Cardiac septum (tissue), 1 donor: ENCODE measurements around the gene UBXN11. TPM values are rescaled to one million over a fixed set of nuclear protein-coding genes. Genes with fewer than 3 reads are reported as not detected.
"Not testable (repeated sequence)": the region's sequence is repeated elsewhere in the genome, so short reads cannot be mapped to it uniquely, and the experiment has no call there.

Experiments
- DNase-seq: peaks from one replicate; pipeline ENCODE4 v3.0.0-alpha.2; 2020; ENCODE audit warnings: low spot score
- intact Hi-C: fragments of 100-400 bp; cut with DNase I; formaldehyde crosslinking; loops from one replicate; pipeline ENCODE4 v1.14.0; 2022
- total RNA-seq: library from RNA; stranded (reverse); fragmentation: NEBNext Ultra II Directional; extraction: Animal tissue kit (Norgen Biotek cat#: 25700); gene quantifications from one replicate; pipeline ENCODE4 v1.2.1, GENCODE V29; 2021
- donor health status: DM: no; HTN: no; CAD: no.

UBXN11 gene
- total RNA-seq, 1 donor from 2014 or later: 8.3 TPM

- intact Hi-C loops: no loop called here
- no peak for DNase-seq
Measured at GRCh38 chr1:26337625-26338024, 31.2 kb upstream of the UBXN11 start.

DNA sequence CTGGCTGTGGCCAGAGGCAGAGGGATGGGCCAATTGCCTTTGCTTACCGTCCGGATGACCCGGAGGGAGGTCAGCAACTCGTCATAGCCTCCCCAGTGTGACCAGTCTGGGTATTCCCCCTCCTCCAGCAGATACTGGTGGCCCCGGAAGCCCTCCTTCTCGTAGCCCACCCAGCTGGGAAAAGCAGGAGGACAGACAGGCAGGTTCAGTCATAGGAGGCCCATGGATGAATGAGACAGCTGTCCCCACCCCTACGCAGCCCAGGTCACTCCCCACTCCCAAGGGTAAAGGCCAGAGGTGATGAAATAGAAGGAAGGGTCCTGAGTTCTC is 30.7 kb upstream of the UBXN11 start:
- no peak for DNase-seq
- intact Hi-C loops: no loop called here

GRCh38 chr1:26336477-26337205 is 30.2 kb upstream of the UBXN11 start:
- intact Hi-C loops: no loop called here
- DNase-seq: peak; percentile 92

DNA sequence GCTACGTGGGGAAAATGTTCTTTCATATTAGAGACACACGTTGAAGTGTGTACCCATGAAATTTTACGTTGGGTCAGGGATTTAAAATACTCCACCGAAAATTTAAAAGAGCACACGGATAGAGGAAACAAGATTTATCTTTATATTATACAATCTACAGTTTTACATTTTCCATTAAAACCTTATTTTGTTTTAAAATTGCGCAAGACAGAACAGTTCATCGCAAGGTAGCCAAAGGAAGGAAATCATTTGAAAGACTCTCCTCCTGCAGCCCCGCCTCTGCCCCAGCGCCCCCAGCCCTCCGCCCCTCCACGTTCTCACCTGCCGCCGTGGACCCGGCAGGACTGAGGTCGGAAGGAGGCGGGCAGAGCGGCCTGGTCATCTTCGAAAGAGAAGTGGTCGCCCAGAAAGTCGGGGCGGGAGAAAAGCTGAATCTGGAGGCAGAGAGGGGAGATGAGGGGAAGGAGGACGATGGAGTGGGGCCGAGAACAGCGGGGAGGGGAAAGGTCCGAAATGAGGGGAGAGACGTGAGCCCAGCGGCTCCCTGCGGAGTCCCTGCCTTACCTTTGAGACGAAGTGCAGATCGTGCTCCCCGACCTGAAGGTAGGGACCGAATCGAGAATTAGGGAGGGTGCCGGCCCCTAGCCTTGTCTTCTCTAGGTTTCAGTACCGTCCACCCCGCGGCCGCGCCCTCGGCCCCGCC is 29.5 kb upstream of the UBXN11 start:
- intact Hi-C loops: no loop called here
- DNase-seq: no peak

- intact Hi-C loops, DNase-seq: not testable (repeated sequence)
Measured at GRCh38 chr1:26333312-26333711, 26.9 kb upstream of the UBXN11 start.

DNA sequence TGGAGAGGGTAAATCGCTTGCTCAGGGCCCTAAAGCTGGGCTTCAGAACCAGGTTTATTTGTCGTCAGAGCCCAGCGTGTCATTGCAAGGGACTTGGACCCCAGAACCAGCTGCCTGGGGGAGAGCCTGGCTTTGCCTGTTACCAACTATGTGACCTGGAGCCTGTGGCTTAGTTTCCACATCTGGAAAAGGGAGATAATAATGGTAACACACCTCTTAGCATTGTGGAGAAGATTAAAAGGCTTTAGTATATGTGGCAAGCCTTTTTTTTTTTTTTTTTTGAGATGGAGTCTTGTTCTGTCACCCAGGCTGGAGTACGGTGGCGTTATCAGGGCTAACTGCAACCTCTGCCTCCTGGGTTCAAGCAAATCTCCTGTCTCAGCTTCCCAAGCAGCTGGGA is 23.8 kb upstream of the UBXN11 start:
- no peak for DNase-seq
- intact Hi-C loops: no loop called here

DNA sequence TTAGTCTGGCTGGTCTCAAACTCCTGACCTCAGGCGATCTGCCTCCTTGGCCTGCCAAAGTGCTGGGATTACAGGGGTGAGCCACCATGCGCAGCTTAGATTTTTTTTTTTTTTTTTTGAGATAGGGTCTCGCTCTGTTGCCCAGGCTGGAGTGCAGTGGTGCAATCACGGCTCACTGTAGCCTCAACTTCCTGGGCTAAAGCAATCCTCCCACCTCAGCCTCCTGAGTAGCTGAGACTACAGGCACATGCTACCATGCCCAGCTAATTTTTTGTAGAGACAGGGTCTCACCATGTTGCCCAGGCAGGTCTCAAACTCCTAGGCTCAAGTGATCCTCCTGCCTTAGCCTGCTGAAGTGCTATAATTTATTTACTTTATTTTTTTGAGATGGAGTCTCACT is 22.9 kb upstream of the UBXN11 start:
- DNase-seq: not testable (repeated sequence)
- intact Hi-C loops: loop anchor here (10.0 kb wide), 1 partner anchor 295 kb away; no protein-coding TSS in a partner anchor

GRCh38 chr1:26328597-26328996 is 22.2 kb upstream of the UBXN11 start:
- intact Hi-C loops: loop anchor here (10.0 kb wide), 1 partner anchor 294 kb away; no protein-coding TSS in a partner anchor

DNA sequence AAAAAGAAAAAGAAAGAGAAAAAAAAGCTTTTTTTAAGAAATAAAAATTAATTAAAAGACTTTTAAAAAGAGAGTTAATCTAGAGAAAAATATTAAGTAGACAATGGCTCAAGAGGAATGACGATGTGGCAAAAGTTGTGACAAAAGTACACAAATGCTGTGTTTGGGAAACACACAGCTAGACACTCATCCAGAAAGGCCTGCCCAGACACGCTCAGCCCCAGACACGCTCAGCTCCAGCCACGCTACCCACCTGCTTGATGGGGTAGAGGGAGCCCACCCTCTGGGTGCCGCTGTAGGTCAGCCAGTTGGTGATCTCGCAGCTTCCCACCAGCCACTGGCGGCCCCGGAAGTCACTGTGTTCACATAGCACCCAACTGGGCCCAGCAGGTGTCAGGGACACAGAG is 21.5 kb upstream of the UBXN11 start:
- DNase-seq: no peak
- intact Hi-C loops: loop anchor here (10.0 kb wide), 1 partner anchor 293 kb away; no protein-coding TSS in a partner anchor

More at GRCh38 chr1:26328597-26328996, 22.2 kb upstream of the UBXN11 start:
- DNase-seq: no peak

- DNase-seq: no peak
- intact Hi-C loops: loop anchor here (5.0 to 10.0 kb wide), 3 partner anchors 157 to 290 kb away; partner anchors contain the start of genes C1orf232 and ZNF593
Measured at GRCh38 chr1:26324550-26324949, 18.1 kb upstream of the UBXN11 start.

DNA sequence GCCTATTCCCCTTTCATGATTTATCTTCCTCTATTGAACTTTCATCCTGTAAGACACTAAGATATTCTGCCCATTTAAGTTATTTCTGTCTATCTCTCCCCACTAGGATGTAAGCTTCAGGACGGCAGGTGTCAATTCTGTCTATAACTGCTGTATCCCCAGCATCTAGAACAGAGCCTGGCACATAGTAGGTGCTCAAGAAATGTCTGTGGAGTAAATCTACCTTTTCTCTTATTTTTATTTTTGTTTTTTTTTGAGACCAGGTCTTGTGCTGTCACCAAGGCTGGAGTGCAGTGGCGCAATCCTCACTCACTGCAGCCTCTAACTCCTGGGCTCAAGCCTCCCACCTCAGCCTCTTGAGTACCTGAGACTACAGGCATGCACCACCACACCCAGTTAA is 16.9 kb upstream of the UBXN11 start:
- intact Hi-C loops: loop anchor here (5.0 to 10.0 kb wide), 3 partner anchors 156 to 289 kb away; partner anchors contain the start of genes C1orf232 and ZNF593
- DNase-seq: no peak

GRCh38 chr1:26322042-26322331 is 15.6 kb upstream of the UBXN11 start:
- intact Hi-C loops: loop anchor here (5.0 to 10.0 kb wide), 3 partner anchors 155 to 287 kb away; partner anchors contain the start of genes C1orf232 and ZNF593
- DNase-seq: no peak

DNA sequence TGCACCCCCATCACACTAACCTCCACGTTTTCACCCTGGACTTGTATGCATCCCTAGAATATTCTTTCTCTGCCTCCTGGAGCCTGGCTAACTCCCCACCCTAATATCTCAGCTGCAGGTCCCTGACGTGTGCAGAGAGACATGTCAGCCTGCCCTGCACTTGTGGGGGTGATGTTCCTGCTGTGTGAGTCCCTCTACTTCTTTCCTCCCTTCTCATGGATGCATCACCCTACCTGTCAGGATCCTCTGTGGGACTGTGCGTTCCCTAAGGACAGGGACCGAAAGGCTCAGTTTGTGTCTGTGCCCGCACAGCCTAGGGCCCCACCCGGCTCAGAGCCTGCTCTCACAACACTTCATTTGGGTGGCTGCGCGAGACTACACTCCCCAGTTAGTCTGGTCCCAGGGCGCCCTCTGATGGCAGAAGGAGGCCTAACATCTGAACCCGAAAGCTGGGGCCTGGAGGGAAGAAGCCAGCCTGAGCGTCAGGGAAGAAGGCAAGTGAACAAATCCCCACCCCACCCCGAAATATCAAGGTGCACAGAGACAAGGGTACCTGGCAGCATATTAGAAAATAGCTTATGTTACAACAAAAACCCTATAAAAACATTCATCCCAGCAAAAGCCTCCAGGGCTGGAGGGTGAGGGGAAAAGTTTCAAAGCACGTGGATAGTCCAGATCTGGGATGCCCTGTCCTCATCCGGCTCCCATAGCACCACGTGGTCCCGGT is 15.0 kb upstream of the UBXN11 start:
- DNase-seq: peak; percentile 96
- intact Hi-C loops: loop anchor here (1.0 to 10.0 kb wide), 5 partner anchors 34 to 287 kb away; partner anchors contain the start of genes C1orf232 and ZNF593

- no peak for DNase-seq
- intact Hi-C loops: loop anchor here (1.0 to 10.0 kb wide), 5 partner anchors 34 to 286 kb away; partner anchors contain the start of genes C1orf232 and ZNF593
Measured at GRCh38 chr1:26320896-26321295, 14.5 kb upstream of the UBXN11 start.

- intact Hi-C loops: no loop called here
- DNase-seq: no peak
Measured at GRCh38 chr1:26318338-26319064, 12.1 kb upstream of the UBXN11 start.

DNA sequence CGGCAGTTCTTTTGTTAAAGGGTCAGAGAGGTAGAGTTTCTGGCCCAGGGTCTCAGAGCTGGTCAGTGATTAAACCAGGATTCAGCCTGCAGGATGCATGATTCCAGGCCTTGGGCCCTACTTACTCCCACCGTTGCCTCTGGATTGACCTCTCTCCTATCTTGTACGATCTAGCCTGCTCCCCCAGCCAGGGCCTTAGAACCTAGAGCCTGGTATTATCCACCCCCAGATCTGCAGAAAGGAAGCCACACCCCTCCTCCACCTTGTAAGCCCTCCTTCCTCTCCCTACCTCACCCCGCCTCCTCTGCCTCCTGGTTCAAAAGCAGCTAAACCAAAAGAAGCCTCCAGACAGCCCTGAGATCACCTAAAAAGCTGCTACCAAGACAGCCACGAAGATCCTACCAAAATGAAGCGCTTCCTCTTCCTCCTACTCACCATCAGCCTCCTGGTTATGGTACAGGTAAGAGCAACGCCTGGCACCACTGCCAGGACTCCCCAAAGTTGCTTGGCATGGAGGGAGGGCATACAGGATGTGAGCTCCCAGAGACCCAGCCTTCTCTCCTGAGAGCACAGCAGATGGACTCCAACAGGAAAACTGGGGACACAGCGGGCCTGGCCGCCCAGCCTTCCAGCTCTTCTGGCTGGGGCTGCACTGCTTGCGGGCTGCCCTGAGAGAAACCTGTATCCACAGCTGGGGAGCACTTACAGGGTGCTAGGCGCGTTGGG is 11.3 kb upstream of the UBXN11 start, which contains the start of gene CD52:
Gene CD52, plus strand, starts transcription at position 347 of the 726 bp plus-strand sequence. Its CDS starts 60 bp downstream, at position 407.
- no peak for DNase-seq
- intact Hi-C loops: no loop called here

- DNase-seq: no peak
- intact Hi-C loops: no loop called here
Measured at GRCh38 chr1:26317146-26317545, 10.7 kb upstream of the UBXN11 start.
